ENCODE measurements around the gene UBE2L6. TPM values are rescaled to one million over a fixed set of nuclear protein-coding genes. Genes with fewer than 3 reads are reported as not detected.

Gene UBE2L6
- total and polyA plus RNA-seq, 12 donors: 9.7 to 156 (median 17.7) TPM

- no peak for TF ChIP-seq CTCF (IDR thresholded peaks at IDR 0.05)
- intact Hi-C loops (cut with DNase I): no loop called here
- H3K4me3 ChIP-seq: no peak overlapping the region
- H3K36me3 ChIP-seq: peaks cover 0 to 91% (median 34%) of the 10 kb centered on the region in 9 donors
- H3K4me1 ChIP-seq: peaks cover 0 to 13% (median 0%) of the 10 kb centered on the region in 9 donors
- DNase-seq: no peak
- WGBS, 2 donors: 91 to 93% methylated on average over 8 of the region's 8 CpGs
- no peaks in the 10 kb centered on the region for H3K27me3 ChIP-seq
- ATAC-seq: no peak
- H3K27ac ChIP-seq: no peak overlapping the region
- H3K9me3 ChIP-seq: no peaks in the 10 kb centered on the region
Measured at GRCh38 chr11:57549983-57550382, 17.5 kb downstream of the UBE2L6 start.

GRCh38 chr11:57547854-57548377, 19.6 kb downstream of the UBE2L6 start:
- 39 to 41% methylated on average over 6 of the region's 6 CpGs for WGBS, 2 donors
- DNase-seq (no peak), ATAC-seq (no peak)
- TF ChIP-seq CTCF (IDR thresholded peaks at IDR 0.05): no peak
- H3K9me3 ChIP-seq: no peaks in the 10 kb centered on the region
- peaks cover 0 to 70% (median 23%) of the 10 kb centered on the region in 9 donors for H3K36me3 ChIP-seq
- H3K27ac ChIP-seq: peak overlapping the region in 1 of 10 donors; percentile 26
- intact Hi-C loops (cut with DNase I): no loop called here
- peaks cover 0 to 13% (median 0%) of the 10 kb centered on the region in 9 donors for H3K4me1 ChIP-seq
- no peaks in the 10 kb centered on the region for H3K27me3 ChIP-seq
- no peak overlapping the region for H3K4me3 ChIP-seq

GRCh38 chr11:57546869-57547475, 20.5 kb downstream of the UBE2L6 start:
- intact Hi-C loops (cut with DNase I): no loop called here
- Histone ChIP-seq H3K9me3 (no peaks in the 10 kb centered on the region), H3K27me3 (no peaks in the 10 kb centered on the region), H3K27ac (no peak overlapping the region), H3K36me3 (peaks cover 0 to 61% (median 19%) of the 10 kb centered on the region in 9 donors), H3K4me1 (peaks cover 0 to 13% (median 0%) of the 10 kb centered on the region in 9 donors), H3K4me3 (no peak overlapping the region)
- ATAC-seq (peak in 1 of 8 donors; percentile 31), DNase-seq (no peak)
- 65 to 66% methylated on average over 5 of the region's 5 CpGs for WGBS, 2 donors
- peak in 1 of 9 donors; percentile 9 for TF ChIP-seq CTCF (IDR thresholded peaks at IDR 0.05)

- Histone ChIP-seq H3K9me3 (no peaks in the 10 kb centered on the region), H3K4me3 (no peak overlapping the region), H3K4me1 (peaks cover 0 to 13% (median 0%) of the 10 kb centered on the region in 9 donors), H3K27me3 (no peaks in the 10 kb centered on the region), H3K27ac (no peak overlapping the region), H3K36me3 (peaks cover 0 to 55% (median 14%) of the 10 kb centered on the region in 9 donors)
- 97 to 98% methylated on average over 7 of the region's 7 CpGs for WGBS, 2 donors
- intact Hi-C loops (cut with DNase I): no loop called here
- no peak for TF ChIP-seq CTCF (IDR thresholded peaks at IDR 0.05)
- ATAC-seq (no peak), DNase-seq (no peak)
Measured at GRCh38 chr11:57546451-57546850, 21.0 kb downstream of the UBE2L6 start.

Measured in heart right ventricle (tissue), 16 donors.